ENCODE results near the gene GDPD5.

DNA sequence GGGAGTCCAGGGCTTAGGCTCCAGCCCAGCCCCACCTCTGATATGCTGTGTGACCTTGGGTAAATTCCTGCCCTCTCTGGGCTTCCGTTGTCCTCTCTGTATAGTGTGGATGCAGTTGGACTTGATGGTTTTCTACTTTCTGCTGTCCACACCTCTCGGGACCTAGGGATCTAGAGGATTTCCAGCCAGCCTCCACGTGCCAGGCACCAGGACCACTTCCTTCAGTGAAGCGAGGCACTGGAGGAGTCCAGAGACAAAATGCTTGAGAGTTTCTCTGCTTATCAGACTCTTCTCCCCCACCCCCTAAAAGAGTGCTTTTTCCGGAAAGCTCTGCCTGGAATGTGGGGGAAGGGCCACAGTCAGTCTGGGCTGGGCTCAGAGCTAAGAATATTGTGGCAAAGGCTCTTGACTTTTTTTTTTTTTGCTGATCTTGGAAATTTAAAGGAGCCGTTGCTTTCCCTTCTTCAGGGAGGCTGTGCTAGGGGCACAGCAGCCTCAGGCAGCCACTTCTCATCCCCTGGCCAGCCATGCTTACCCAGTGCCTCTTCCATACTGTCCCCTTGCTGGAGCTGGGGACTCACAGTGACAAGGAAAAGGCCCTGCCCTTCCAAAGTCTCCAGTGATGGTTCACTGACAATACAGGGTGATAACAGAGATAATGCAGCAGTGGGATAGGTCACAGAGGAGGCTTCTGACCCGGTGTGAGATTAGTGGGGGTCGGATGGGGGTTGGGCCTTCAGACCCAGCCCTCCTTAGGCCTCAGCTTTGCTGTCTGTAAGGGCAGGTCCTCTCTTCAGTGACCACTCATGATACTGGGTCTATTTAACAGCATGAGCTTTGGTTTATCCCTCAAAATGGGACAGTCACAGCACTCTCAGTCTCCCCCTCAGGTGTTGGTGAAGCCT, 33.5 kb upstream of the GDPD5 start:
- TF ChIP-seq GATA2 (IDR thresholded peaks at IDR 0.05; ENCODE audit: low read depth, low read length): no peak
- no peak for TF ChIP-seq GATA3 (IDR thresholded peaks at IDR 0.05; ENCODE audit: low read depth, low read length)

Measured in SH-SY5Y (cell line).